ENCODE data around the gene ETF1. TPM values are rescaled to one million over a fixed set of nuclear protein-coding genes. Genes with fewer than 3 reads are reported as not detected.

Gene ETF1
- total RNA-seq, 4 donors from 2014 or later = 71.2 to 99.9 (median 87.7) TPM

DNA sequence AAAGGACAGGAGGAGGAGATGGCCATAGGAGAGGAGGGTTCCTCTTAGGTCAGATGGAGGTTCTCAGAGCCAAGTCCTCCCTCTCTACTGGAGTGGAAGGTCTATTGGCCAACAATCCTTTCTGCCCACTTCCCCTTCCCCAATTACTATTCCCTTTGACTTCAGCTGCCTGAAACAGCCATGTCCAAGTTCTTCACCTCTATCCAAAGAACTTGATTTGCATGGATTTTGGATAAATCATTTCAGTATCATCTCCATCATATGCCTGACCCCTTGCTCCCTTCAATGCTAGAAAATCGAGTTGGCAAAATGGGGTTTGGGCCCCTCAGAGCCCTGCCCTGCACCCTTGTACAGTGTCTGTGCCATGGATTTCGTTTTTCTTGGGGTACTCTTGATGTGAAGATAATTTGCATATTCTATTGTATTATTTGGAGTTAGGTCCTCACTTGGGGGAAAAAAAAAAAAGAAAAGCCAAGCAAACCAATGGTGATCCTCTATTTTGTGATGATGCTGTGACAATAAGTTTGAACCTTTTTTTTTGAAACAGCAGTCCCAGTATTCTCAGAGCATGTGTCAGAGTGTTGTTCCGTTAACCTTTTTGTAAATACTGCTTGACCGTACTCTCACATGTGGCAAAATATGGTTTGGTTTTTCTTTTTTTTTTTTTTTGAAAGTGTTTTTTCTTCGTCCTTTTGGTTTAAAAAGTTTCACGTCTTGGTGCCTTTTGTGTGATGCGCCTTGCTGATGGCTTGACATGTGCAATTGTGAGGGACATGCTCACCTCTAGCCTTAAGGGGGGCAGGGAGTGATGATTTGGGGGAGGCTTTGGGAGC is 74.7 kb downstream of the ETF1 start:
- Histone ChIP-seq H3K27ac (no peak overlapping the region), H3K4me3 (peak overlapping the region; percentile 87), H3K4me1 (peaks cover 63% of the 10 kb centered on the region), H3K27me3 (no peaks in the 10 kb centered on the region), H3K9me3 (no peaks in the 10 kb centered on the region), H3K36me3 (peaks cover 15% of the 10 kb centered on the region)
- no peak for DNase-seq (ENCODE audit: low spot score in 2 of 2)
- WGBS = 86% methylated on average over 7 of the region's 7 CpGs
- no peak for TF ChIP-seq CTCF (IDR thresholded peaks at IDR 0.05)

DNA sequence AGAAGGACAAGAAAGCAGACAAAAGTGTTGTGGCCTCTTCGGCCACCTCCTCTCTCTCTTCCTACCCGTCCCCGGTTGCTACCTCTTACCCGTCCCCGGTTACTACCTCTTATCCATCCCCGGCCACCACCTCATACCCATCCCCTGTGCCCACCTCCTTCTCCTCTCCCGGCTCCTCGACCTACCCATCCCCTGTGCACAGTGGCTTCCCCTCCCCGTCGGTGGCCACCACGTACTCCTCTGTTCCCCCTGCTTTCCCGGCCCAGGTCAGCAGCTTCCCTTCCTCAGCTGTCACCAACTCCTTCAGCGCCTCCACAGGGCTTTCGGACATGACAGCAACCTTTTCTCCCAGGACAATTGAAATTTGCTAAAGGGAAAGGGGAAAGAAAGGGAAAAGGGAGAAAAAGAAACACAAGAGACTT is 75.3 kb downstream of the ETF1 start:
- H3K27me3 ChIP-seq = no peaks in the 10 kb centered on the region
- H3K36me3 ChIP-seq = peaks cover 15% of the 10 kb centered on the region
- no peak for DNase-seq (ENCODE audit: low spot score in 2 of 2)
- 86% methylated on average over 14 of the region's 14 CpGs for WGBS
- H3K9me3 ChIP-seq = no peaks in the 10 kb centered on the region
- peak overlapping the region; percentile 87 for H3K4me3 ChIP-seq
- no peak for TF ChIP-seq POLR2A (IDR thresholded peaks at IDR 0.05)
- no peak for TF ChIP-seq EP300 (IDR thresholded peaks at IDR 0.05)
- no peak for TF ChIP-seq POLR2AphosphoS5 (IDR thresholded peaks at IDR 0.05)
- no peak for TF ChIP-seq CTCF (IDR thresholded peaks at IDR 0.05)
- H3K27ac ChIP-seq = no peak overlapping the region
- peaks cover 69% of the 10 kb centered on the region for H3K4me1 ChIP-seq

GRCh38 chr5:138466900-138467710 is 75.9 kb downstream of the ETF1 start:
- DNase-seq (ENCODE audit: low spot score in 2 of 2) = no peak
- no peaks in the 10 kb centered on the region for H3K9me3 ChIP-seq
- WGBS = 90% methylated on average over 44 of the region's 45 CpGs

DNA sequence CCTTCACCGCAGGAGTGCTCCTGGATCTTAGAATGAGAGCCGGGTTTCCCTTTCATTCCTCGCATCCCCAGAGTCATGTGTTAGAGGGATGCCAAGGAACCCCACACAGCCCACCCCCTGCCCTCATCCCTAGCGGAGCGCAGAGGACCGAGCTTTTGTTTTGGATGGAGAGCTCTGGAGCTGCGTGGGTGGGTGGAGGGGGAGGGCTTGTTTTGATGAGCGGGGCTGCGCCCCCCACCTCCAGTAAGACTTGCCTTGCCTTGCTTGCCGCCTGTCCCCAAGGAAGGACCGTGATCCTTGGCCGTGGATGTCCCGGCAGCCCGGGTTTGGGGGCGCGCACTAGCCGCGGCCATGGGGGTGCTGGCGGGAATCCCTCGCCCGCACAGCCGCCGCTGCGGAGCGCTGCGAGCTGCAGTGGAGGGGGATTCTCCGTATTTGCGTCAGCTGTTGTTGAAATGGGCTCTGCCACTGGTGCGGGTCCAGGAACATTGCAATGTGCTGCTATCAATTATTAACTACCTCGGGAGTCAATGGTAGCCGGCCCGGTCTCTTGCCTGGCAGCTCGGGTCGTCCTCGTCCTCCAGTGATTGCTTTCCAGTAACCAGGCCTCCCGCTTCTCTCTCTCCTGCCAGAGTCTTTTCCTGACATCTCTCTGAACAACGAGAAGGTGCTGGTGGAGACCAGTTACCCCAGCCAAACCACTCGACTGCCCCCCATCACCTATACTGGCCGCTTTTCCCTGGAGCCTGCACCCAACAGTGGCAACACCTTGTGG is 76.7 kb downstream of the ETF1 start:
- peaks cover 75% of the 10 kb centered on the region for H3K4me1 ChIP-seq

More at GRCh38 chr5:138466900-138467710, 75.9 kb downstream of the ETF1 start:
- Histone ChIP-seq H3K27ac (no peak overlapping the region), H3K4me3 (peak overlapping the region; percentile 87), H3K4me1 (peaks cover 70% of the 10 kb centered on the region), H3K27me3 (no peaks in the 10 kb centered on the region), H3K36me3 (peaks cover 15% of the 10 kb centered on the region)
- no peak for TF ChIP-seq POLR2AphosphoS5 (IDR thresholded peaks at IDR 0.05)
- no peak for TF ChIP-seq CTCF (IDR thresholded peaks at IDR 0.05)
- TF ChIP-seq EP300 (IDR thresholded peaks at IDR 0.05) = no peak
- TF ChIP-seq POLR2A (IDR thresholded peaks at IDR 0.05) = no peak

More for the DNA sequence above, 76.7 kb downstream of the ETF1 start:
- Histone ChIP-seq H3K36me3 (peaks cover 15% of the 10 kb centered on the region), H3K27ac (peak overlapping the region; percentile 99), H3K9me3 (no peaks in the 10 kb centered on the region), H3K27me3 (no peaks in the 10 kb centered on the region), H3K4me3 (peak overlapping the region; percentile 87)
- 23% methylated on average over 17 of the region's 39 CpGs for WGBS
- TF ChIP-seq POLR2AphosphoS5 (IDR thresholded peaks at IDR 0.05) = peak in 1 of 3 donors; percentile 20
- no peak for TF ChIP-seq CTCF (IDR thresholded peaks at IDR 0.05)
- TF ChIP-seq POLR2A (IDR thresholded peaks at IDR 0.05) = no peak
- no peak for TF ChIP-seq EP300 (IDR thresholded peaks at IDR 0.05)
- no peak for DNase-seq (ENCODE audit: low spot score in 2 of 2)
